Activated CD4-positive, CD25-positive, alpha-beta regulatory T cell treated with anti-CD3 and anti-CD28 coated beads, Interleukin-2, amount 50 U/mL, for 16 hours (primary cell): ENCODE measurements around the gene NKAIN1.
"Not testable (repeated sequence)": the region's sequence is repeated elsewhere in the genome, so short reads cannot be mapped to it uniquely, and the experiment has no call there.

Experiments
- DNase-seq: peaks from one replicate; pipeline ENCODE4 v3.0.0-alpha.2; 2020; ENCODE audit warnings: low read depth, low spot score

NKAIN1 gene

DNA sequence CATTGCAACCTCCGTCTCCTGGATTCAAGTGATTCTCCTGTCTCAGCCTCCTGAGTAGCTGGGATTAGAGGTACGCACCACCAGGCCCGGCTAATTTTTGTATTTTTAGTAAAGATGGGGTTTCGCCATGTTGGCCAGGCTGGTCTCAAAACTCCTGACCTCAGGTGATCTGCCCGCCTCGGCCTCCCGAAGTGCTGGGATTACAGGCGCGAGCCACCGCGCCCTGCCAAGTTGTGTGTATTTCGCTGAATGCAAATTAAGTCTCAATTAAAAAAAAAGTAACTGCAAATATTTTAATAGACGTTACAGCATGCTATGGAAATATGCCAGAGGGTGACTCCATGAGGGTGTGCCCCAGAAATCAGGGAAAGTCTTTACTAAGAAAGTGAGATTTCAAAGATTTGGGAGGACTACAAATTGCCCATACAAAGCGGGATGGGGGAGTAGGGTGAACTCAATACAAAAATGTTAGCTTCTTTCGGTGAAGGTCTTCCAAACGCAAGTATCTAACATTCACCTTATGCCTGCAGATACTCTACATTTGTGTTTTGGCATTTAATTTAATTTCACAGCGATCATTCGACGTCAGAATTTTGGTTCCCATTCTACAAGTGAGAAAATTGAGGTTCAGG, 85.6 kb downstream of the NKAIN1 start:
- no peak for DNase-seq

DNA sequence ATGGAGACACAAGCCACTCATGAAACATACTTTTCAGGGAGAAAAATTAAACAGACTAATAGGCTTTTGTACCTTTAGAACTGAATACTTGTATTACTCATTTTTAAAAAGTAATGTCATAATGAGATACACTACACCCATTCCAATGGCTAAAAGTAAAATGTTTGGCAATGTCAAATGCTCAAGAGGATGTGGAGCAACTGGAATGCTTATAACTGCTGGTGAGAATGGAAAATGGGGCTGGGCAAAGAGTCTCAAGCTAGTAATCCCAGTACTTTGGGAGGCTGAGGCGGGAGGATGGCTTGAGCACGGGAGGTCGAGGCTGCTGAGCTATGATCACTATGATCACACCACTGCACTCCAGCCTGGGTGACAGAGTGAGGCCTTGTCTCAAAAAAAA, 86.3 kb downstream of the NKAIN1 start:
- DNase-seq: no peak

DNA sequence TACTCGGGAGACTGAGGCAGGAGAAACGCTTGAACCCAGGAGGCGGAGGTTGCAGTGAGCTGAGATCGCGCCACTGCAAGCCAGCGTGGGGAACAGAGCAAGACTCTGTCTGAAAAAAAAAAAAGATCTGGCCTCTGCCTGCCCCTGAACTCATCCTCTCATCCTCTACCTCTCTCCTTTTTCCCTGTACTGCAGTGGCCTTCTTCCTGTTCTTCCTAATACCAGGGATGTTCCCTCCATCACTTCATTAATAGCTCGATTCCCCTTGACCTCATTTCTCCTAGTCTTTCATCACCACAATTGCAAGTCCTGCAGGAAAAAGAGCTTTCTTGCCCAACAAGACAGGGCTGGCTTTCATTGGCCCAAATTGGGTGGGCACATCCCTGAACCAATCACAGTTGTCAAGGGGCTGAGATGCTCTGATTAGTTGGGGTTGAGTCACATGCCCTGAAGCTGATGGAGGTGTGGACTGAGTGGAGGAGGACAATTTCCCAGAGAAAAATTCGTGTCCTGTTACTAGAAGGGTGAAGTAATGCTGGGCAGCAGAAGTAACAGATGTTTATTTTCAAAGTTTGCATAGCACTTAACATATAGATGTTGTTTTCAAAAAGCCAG, 87.4 kb downstream of the NKAIN1 start:
- DNase-seq: no peak

DNA sequence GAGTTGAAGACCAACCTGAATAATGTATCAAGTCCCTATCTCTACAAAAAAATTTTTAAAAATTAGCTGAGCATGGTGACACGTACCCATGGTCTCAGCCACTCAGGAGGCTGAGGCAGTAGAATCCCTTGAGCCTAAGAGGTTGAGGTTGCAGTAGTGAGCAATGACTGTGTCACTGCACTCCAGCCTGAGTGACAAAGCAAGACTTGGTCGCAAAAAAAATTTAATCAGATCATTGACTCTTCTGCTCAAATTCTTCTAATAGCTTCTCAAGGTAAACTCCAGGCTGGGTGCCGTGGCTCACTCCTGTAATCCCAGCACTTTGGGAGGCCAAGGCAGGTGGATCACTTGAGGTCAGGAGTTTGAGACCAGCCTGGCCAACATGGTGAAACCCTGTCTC, 88.3 kb downstream of the NKAIN1 start:
- DNase-seq: no peak

DNA sequence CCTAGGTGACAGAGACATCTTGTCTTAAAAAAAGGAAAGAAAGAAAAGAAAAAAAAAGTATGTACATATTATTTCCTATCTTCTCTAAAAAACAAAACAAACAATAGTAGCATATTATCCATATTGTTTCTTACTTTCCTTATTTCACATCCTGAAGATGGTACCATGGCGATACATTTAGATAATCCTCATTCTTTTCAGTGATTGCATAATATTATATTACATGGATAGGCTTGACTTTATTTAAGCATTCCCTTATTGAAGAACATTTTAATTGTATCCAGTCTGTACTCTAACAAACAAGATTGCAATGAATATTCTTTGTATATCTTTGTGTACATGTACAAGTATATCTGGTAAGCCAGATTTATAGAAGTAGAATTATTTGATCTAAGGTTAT, 91.3 kb downstream of the NKAIN1 start:
- no peak for DNase-seq

DNA sequence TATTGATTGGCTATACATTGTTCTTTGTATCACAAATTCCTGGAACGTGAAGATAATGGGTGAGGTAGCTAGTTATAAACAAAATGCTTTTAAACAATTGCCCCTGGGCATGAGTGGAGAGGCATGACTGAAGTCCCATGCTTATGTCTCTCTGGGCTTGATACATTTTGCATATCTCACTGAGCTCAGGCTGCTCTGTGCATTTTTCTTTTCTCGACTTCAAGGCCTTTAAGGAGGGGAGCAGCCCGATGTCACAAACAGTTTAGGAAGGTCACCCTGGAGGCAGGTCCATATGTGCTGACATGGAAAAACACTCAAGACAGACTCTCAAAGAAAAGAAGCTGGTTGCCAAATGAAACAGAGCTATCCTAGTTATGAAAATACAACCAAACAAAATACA, 94.0 kb downstream of the NKAIN1 start:
- DNase-seq: no peak

GRCh38 chr1:31144442-31144841, 95.2 kb downstream of the NKAIN1 start:
- DNase-seq: no peak

DNA sequence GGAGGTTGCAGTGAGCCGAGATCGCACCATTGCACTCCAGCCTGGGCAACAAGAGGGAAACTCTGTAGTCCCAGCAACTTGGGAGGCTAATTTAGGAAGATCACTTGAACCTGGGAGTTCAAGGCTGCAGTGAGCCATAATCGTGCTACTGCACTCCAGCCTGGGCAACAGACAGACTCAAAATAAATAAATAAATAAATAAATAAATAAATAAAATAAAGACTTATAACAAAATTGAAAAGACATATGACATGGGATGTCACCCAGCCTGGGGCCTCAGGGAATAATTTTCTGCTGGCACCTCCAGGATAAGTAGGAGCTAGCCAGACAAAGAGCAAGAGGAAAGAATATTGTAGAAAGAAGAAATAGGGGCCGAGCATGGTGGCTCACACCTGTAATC, 96.2 kb downstream of the NKAIN1 start:
- DNase-seq: no peak

DNA sequence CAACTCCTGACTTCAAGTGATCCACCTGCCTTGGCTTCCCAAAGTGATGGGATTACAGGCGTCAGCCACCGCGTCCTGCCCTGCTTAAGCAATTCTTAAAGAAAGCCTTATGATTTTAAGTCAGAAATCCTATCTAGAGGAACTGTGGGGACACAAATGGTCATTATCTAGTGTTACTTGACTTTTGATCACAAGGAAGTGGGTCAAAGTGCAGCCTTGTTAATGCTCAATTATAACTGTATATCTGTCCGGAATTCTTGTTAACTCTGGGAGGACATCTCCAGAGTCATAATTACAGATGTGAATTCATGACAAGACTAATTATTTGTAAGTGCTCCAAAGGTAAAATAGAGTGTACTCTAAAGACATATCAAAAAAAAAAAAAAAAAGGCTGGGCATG, 97.3 kb downstream of the NKAIN1 start:
- no peak for DNase-seq

DNA sequence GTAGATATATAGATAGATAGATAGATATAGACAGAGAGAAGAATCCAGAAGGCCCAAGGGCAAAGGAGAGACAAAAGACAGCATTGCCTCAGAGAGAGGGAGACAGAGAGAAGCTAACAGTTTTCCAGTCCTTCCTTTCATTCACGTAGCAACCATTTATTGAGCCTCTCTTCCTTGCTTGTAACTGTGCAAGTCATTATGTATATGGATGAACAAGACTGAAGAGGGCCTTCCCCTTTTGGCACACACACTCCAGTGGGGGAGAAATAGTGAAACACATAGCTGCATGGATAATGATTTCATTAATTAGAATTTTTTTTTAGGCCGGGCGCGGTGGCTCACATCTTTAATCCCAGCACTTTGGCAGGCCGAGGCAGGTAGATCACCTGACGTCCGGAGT, 99.4 kb downstream of the NKAIN1 start:
- no peak for DNase-seq

- DNase-seq: not testable (repeated sequence)
Measured at GRCh38 chr1:31138797-31139521, 100.7 kb downstream of the NKAIN1 start.

- not testable (repeated sequence) for DNase-seq
Measured at GRCh38 chr1:31137873-31138272, 101.8 kb downstream of the NKAIN1 start.

- DNase-seq: no peak
Measured at GRCh38 chr1:31135973-31136600, 103.6 kb downstream of the NKAIN1 start.

DNA sequence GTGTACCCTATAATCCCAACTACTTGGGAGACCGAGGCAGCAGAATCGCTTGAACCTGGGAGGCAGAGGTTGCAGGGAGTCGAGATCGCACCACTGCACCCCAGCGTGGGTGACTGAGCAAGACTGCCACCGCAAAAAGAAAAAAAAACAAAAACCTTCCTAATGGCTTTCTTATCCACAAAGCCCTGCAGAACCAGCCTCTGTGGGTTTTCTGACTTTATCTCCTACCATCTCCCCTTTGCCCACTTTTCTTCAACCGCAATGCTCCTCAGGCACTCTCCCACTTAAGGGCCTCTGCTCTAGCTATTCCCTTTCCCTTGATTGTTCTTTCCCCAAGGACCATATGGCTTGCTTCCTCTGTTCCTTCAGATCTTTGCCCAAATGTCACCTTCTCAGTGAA, 106.3 kb downstream of the NKAIN1 start:
- DNase-seq: no peak
